ENCODE results near the gene CCM2. TPM values are rescaled to one million over a fixed set of nuclear protein-coding genes. Genes with fewer than 3 reads are reported as not detected.
"Not testable (repeated sequence)": the region's sequence is repeated elsewhere in the genome, so short reads cannot be mapped to it uniquely, and the experiment has no call there.

CCM2 gene
- polyA plus RNA-seq, 1 donor: 27.0 TPM

DNA sequence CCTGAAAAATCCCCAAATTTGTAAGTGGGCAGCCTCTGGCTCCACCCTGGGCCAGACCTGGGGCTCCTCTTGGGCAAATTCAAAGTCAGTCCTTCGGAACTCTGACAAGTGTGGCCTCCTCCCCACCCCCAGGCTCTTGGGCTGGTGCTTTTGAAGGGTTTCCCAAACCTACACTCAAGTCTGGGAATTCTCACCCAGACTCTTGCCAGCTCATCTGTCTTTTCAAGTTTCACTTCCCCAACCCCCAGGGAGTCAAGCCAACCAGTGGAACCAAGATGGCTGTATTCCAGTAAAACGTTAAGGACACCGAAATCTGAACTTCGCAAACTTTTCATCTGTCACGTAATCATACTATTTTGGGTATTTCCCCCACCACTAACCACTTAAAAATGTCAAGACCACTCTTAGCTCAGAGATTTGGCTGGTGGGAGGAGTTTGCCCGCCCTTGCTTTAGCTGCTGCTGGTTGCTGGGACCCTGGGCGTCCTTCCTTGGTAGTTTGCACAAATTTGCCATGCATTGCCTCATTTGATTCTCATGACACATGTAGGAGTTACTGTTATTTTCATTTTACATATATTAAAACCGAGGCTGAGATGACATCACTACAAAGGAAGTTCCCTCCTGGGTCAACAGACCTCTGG, 19.5 kb upstream of the CCM2 start:
- no peak for DNase-seq

DNA sequence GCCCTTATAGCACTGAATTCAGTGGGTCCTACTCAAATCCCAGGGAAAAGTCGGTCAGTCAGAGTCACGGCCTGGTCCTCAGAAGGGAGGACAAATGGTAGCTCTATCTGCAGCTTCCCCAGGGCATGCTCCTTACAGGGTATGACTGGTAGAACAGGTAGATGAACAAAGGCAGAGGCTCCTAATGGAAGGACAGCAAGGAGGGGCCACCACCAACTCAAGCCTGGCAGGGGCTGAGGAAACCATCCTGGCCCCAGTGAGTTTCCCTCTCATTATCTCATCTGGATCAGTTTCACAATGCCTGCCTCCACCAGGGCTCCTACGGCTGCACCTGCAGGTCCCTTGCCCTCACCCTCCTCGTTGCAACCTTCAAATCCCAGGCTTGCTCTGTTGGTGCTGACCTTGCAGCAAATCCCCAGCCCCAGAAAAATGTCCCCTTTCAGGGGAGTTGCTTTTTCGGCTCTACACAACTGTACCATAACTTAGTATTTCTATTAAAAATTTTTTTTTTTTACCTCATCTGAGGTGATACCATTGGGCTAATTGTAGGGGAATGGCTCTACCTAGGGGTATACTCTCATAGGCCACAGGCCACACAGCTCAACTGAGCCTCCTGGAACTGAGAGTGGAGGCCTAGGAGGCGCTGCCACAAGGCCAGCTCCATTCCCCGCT, 18.8 kb upstream of the CCM2 start:
- no peak for DNase-seq

DNA sequence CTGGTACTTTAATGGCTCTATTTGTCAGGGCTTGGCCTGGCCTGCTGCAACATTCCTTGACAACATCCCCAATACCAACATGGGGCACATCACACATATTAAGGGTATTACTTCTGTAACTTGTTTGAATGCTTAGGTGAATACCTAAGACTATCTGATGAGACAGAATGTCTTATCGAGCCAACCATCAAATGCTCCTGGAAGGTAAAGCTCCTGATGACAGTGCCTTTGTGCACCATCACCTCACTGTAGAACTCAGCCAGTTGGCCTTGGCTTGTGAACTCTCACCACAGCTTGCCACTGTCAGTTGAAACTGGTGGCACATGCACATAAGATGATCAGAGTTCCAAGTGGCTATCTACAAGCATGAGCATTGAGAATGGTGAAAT, 17.5 kb upstream of the CCM2 start:
- no peak for DNase-seq

DNA sequence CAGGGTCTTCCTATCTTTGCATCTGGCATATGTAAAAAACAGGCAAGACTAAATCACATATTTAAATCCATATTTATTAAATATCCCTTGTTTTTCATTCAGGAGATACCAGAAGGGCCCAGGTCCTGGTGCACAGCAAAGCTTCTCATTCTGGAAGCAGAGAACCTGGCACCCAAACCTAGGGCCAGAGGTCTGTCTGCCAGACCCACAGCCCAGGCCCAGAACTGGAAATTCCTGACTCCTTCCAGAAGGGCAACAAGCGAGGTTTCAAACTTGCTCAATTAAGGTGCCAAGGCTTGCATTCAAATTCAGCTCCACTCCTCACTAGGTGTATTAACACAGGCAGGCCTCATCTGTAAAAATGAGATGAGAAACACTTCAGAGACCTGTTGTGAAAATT, 17.0 kb upstream of the CCM2 start:
- no peak for DNase-seq

DNA sequence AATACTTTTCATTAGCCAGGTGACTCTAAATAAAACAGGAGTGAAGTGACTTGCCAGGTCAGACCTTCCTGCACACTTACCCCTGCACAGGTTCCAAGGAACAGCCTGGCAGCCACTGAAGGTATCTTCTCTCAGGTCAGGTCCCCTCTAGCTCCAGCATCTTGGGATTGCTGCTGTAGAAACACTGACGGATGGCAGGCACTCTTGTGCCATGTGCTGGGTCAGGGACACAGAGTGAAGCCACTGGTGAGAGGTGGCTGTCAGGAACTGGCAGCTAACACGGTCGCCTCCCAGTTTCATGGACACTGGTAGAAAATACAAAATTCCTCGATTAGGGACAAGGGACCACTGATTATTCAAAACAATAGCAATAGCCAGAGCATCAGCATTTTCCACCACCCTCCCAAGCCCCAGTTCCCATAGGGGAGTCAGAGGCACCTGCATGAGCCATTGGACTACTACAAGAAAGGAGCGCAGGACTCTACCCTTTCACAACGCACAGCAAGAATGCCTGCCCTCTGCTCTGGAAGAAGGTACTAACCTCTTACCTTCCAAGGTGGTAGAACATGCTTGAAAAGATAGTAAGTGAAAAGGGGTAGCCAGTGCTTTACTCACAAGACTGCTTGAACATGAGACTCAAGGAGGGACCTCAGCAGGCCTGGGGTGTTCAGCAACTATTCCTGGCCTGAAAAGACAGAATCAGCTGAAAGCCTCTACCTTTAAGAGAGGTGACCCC, 16.1 kb upstream of the CCM2 start:
- no peak for DNase-seq

DNA sequence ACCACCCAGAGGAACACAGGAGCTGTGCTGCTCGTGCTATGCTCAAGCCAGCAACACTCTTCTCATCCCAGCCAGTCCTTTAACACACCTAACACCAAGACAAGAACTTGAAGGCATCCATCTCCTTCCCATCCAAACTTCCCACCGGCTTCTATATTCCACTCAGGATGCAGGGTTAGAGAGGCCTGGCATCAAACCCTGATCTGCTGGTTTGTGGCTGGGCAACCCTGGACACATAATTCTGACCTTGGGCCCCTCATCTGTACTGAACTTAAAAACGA, 15.6 kb upstream of the CCM2 start:
- no peak for DNase-seq

DNA sequence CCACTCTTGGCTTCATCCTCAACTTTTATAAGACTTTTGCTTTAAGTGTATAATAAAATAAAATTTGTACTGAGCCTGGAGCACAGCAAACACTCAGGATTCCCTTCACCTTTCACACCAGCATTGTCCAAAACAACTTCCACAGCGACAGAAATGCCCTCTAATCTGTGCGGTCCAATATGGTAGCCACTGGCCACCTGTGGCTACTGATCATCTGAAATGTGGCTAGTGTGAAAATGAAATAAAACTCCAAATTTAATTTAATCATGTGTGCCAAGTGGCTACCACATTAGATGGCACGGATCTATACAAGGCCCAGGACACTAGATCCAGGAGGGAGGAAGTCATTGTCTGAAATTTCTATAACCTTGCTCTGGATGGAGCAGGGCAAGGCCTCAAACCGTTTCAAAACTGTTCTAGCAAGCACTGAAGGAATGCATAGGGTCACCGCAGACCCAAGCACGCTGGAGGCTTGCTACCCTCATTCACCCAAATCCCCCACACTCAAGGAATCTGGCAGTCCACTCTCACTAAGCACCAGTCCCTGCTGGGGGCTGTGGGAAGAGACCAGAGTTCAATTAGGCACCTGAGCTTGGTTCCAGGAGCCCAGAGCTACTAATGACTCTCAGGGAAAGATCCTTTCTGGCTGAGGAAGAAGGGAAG, 14.8 kb upstream of the CCM2 start:
- DNase-seq: no peak

DNA sequence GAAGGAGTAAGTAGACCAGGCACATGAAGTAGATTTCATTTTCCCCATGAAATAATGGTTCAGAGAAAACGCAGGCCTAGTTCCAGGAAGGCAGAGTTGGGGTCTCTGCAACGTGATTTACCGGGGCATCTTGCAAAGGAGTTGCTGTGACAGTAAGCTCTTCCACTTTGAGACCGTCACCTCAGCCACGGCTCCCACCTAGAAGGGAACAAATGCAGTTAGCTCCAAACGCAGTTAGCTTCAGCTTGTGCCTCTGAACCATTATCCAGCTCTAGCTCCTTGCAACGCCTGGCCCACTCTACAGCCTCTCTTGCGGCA, 14.1 kb upstream of the CCM2 start:
- DNase-seq: no peak

DNA sequence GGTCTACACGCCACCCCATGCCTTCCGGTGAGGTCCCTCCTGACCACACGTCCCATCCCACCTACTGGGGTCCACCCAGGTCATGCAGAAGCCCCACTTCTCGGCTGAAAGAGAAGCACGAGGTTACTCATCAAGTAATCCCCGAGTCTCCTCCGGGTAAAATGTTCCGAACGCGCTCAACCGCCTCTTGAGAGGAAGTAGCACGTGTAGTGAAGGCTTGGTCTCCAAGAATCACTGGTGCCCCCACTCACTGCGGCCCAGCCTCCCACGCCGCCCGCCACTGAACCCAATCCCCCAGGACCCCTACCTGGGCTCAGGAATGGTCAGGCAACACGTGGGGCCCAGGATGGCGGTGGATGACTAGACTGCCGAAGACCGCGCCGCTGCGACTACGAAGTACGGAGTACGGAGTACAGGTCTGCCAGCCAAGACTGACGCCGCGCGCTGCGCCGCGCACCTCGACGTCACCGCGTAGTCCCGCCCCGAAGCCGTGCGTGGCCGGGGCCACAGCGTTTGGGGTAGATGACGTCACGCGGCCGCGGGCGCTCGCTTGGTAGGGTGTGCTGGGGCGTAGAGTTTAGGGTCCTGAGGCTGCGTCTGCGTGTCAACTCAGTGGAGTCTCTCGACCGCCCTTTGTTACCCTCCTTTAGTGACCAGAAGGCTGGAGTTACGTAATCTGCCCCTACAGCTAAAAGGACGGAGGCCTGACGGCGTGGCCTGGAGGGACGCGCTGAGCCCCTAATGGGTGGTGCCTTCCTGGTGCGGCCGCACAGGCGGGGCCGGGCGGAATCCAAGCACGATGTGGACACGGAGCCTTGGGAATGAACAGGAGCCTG, 13.6 kb upstream of the CCM2 start:
- DNase-seq: peak; percentile 89

DNA sequence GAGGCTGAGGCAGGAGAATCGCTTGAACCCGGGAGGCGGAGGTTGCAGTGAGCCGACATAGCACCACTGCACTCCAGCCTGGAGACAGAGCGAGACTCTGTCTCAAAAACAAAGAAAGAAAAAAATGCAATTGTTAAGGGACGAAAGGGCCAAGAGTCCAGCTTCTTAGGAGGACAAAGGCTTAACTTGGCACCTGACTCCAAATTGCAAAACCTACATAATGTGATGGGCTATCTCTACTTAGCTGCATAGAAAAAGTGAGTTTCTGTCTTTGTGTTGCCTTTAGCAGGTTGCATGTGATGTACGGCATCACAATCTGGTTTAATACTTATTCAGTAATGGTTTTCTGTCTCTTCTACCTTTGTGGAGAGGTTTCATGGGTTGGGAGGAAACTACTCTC, 12.5 kb upstream of the CCM2 start:
- no peak for DNase-seq

DNA sequence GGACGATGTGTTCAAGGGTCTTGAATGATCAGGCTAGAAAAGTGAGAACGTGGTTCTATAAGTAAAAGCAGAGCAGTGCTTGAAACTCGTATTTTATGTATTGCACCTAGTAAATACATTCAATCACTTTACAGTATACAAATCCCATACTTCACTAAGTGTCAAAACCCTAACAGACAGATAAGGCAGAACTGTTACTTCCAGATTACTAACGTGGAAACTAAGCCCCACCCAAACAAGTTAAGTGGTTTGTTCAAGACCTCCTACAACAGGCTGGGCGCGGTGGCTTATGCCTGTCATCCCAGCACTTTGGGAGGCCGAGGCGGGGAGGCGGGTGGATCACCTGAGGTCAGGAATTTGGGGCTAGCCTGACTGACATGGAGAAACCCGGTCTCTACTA, 12.0 kb upstream of the CCM2 start:
- no peak for DNase-seq

DNA sequence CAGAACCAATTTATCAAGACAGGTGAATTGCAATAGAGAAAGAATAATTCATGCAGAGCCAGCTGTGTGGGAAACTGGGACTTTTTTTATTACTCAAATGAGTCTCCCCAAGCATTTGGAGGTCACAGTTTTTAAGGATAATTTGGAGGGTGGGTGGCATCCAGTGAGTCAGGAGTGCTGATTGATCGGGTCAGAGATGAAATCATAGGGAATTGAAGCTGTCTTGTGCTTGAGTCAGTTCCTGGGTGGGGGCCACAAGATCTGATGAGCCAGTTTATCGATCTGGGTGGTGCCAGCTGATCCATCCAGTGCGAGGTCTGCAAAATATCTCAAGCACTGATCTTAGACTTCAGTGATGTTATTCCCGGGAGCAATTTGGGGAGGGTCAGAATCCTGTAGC, 11.3 kb upstream of the CCM2 start:
- no peak for DNase-seq

DNA sequence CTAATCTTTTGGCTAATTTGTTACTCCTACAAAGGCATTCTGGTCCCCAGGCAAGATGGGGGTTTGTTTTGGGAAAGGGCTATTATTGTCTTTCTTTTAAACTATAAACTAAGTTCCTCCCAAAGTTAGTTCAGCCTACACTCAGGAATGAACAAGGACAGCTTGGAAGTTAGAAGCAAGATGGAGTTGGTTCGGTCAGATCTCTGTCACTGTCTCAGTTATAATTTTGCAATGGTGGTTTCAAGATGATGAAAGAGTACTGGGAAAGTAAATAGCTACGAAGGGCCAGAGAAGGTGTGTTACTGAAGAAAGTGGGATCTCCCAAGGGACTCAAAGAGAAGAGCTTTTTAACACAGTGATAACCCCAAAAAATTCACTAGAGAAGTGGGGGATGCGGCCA, 10.9 kb upstream of the CCM2 start:
- DNase-seq: no peak

DNA sequence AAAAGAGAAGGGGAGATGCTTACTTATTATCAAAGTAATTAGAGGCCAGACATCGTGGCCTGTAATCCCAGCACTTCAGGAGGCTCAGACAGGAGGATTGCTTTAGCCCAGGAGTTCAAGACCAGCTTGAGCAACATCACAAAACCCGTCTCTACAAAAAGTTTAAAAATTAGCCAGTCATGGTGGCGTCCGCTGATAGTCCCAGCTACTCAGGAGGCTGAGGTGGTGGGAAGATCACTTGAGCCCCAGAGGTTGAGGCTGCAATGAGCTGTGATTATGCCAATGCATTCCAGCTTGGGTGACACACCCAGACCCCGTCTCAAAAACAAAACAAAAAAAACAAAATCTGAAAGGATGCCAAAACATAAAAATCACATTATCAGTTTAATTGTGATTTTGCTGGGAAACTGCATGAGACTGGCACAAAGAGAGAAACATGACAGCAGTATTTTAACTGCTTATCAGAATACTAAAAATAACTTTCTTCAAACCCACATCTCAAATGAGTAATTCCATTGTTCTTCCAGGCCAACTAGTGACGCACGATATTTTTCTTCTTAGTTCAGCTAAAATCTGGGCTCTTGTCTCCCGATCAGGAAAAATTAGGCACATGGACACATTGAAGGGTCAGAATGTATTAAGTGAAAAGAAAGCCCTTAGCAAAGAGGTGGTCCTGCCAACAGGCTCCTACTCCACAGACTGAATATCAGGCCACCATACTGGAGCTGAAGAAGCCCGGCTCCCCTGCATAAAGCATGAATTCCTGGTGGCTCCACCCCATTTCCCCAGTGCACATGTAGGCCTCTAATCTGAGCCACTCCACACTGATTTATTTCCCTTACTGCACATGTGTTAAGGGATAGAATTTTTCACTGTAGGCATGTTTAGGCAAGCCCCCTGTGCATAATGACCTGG, 9.6 kb upstream of the CCM2 start:
- no peak for DNase-seq

DNA sequence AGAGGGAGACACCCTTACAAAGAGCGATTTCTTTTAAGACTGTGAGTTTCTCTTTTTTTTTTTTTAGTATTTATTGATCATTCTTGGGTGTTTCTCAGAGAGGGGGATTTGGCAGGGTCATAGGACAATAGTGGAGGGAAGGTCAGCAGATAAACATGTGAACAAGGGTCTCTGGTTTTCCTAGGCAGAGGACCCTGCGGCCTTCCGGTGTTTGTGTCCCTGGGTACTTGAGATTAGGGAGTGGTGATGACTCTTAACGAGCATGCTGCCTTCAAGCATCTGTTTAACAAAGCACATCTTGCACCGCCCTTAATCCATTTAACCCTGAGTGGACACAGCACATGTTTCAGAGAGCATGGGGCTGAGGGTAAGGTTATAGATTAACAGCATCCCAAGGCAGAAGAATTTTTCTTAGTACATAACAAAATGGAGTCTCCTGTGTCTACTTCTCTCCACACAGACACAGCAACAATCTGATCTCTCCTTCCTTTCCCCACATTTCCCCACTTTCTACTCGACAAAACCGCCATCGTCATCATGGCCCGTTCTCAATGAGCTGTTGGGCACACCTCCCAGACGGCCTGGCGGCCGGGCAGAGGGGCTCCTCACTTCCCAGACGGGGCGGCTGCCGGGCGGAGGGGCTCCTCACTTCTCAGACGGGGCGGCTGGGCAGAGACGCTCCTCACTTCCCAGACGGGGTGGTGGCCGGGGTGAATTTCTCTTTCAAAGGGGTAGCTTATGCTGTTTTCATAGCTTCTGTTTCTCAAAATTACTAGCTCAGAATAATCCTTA, 7.8 kb upstream of the CCM2 start:
- DNase-seq: not testable (repeated sequence)

DNA sequence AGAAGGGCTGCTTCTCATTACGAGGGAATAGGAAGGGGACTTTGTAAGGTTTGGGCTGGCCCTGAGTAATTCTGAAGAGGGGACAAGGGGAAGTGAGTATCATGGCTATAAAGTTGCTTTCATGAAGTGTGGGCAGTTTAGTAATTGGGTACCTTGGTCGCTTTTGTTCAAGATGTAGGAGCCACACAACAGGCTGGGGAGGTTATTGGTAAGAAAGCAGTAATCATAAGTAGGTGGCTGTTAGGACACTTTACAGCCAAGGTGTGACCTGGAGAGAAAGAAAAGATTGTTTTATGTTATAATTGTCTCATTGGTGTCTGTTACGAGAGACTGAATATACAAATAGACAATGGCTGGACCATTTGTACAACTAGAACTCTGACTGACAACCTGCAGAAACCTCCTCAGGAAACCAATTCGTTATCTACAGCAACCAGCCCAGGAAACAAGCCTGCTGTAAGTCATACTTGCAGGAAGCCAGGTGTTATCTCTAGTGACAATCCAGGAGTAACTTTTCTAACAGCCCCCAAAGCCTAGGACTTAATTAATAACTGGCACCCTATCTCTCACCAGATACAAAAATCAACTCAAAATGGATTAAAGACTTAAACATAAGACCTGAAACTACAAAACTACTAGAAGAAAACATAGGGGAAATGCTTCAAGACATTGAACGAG, 5.0 kb upstream of the CCM2 start:
- DNase-seq: no peak

DNA sequence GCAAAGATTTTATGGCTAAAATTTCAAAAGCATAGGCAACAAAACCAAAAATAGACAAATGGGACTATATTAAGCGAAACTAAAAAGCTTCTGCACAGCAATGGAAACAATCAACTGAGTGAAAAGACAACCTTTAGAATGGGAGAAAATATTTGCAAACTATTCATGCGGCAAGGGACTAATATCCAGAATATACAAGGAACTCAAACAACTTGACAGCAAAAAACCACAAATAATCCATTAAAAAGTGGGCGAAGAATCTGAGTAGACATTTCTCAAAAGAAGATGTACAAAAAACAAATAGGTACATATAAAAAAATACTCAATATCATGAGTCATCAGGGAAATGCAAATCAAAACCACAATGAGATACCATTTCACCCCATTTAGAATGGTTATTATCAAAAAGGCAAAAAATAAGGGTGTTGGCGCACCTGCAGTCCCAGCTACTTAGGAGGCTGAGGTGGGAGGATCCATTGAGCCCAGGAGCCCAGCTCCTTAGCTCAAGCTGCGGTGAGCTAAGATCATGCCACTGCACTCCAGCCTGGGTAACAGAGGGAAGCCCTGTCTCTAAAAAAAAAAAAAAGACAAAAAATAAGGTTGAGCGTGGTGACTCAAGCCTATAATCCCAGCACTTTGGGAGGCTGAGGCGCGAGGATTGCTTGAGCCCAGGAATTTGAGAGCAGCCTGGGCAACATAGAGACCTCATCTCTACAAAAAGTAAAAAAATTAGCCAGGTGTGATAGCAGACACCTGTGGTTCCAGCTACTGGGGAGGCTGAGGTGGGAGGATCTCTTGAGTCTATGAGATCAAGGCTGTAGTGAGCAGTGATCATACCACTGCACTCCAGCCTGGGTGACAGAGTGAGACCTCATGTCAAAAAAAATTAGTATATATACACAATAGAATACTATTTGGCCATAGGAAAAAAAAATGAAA, 4.2 kb upstream of the CCM2 start:
- no peak for DNase-seq

DNA sequence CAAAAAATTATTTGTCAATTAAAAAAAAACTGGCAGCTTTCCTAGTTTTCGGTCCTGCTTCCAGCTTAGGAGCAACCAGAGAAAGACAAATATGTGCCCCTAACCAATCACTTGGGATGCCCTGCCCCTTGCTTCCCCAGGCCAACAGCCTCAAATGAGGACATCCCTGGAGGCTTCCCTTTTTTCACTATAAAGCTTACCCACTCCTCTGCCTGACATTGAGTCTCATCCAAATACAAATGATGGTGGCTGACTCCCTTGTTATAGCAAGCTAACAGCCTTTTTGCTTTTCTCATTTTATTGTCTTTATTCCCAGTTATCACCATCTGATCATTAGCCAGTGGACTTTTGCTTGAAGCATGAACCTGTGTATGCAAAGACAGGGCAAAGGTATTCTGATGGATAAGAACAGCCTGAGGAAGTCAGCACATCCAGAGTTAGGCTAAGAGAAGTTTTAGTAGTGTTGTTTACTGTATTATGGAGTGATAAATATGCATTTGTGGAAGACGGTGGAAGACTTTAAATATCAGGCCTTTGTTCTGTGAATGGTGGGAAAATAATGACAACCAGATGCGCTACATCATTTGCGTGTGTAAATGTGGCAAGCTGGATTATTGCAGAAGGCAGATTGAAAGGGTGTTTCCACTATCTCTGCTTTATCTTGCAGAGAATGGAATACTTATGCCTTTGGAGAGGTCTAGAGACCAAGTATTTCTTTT, 1.7 kb upstream of the CCM2 start:
- DNase-seq: no peak

Measured in left kidney (tissue), 2 donors.